Measurements from ENCODE around the gene LNPK. TPM values are rescaled to one million over a fixed set of nuclear protein-coding genes. Genes with fewer than 3 reads are reported as not detected.

The LNPK gene
- total RNA-seq, 1 donor, result 55.0 TPM

DNA sequence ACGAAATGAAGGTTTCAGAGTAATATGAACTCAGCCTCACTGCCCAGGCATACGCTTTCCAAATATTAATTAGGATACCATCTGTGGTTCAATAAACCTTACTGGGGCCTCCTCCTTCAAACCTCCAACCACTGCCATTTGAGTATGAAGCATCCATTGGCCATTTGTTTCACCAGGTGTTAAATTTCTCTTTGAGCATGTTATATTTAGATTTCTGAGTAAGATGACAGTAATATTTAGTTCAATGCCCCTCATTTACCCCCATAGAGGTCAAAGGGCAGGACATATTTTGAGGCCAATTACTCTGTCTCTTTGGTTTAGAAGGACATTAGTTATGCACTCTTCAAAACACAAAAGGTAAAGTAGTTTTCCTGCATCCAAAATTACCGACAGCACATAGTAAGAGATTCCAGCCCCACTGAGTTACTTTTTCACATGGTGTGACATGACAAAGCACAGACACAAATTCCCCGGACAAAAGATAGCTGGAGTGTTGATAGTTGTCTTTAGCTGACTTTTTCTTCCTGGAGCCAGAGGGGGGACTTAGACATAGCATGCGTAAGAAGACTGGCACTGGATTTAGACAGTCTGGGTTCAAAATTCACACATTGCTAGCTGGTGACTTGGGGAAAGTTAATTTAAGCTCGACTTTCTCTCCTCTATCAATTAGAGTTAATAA lies 33.1 kb upstream of the LNPK start:
- H2AFZ ChIP-seq (ENCODE audit: low read length), result no peak overlapping the region
- no peaks in the 10 kb centered on the region for H3K27me3 ChIP-seq (ENCODE audit: insufficient read depth, low read length)
- no peak overlapping the region for H3K27ac ChIP-seq (ENCODE audit: low read depth, low read length)
- TF ChIP-seq, protein P1, sequence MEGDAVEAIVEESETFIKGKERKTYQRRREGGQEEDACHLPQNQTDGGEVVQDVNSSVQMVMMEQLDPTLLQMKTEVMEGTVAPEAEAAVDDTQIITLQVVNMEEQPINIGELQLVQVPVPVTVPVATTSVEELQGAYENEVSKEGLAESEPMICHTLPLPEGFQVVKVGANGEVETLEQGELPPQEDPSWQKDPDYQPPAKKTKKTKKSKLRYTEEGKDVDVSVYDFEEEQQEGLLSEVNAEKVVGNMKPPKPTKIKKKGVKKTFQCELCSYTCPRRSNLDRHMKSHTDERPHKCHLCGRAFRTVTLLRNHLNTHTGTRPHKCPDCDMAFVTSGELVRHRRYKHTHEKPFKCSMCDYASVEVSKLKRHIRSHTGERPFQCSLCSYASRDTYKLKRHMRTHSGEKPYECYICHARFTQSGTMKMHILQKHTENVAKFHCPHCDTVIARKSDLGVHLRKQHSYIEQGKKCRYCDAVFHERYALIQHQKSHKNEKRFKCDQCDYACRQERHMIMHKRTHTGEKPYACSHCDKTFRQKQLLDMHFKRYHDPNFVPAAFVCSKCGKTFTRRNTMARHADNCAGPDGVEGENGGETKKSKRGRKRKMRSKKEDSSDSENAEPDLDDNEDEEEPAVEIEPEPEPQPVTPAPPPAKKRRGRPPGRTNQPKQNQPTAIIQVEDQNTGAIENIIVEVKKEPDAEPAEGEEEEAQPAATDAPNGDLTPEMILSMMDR (IDR thresholded peaks at IDR 0.05; ENCODE audit: extremely low read depth, low read depth, low read length), result no peak
- no peaks in the 10 kb centered on the region for H4K20me1 ChIP-seq (ENCODE audit: insufficient read depth, low read length)
- H3K9me3 ChIP-seq (ENCODE audit: low read depth, low read length), result no peaks in the 10 kb centered on the region
- H3K36me3 ChIP-seq (ENCODE audit: insufficient read depth, low read length), result no peaks in the 10 kb centered on the region
- H3K4me1 ChIP-seq (ENCODE audit: insufficient read depth, low read length), result no peaks in the 10 kb centered on the region
- no peak overlapping the region for H3K4me2 ChIP-seq (ENCODE audit: insufficient read depth, low read length)
- no peak overlapping the region for H3K4me3 ChIP-seq (ENCODE audit: insufficient read depth, low read length)
- H3K79me2 ChIP-seq (ENCODE audit: insufficient read depth, low read length), result no peaks in the 10 kb centered on the region
- DNase-seq (ENCODE audit: insufficient read length, low spot score, missing footprints), result no peak

DNA sequence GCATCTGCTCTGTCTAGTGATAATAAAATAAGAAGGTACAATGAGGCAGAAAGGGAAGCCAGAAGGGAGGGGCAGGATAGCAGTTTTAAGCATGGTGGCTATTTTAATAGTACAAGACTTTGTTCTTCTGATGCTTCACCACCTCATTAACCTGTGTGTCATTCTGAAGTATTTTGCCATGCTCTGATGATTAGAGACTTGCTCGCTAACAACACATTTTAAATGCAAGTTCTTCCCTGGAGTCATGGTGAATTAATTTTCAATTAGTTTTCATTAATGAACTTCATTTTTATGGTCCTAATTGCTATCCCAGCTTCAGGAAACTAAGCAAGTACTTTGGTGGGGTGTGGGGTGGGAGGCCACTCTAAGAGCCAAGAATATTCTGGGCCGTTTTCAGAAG lies 25.7 kb upstream of the LNPK start:
- no peaks in the 10 kb centered on the region for H3K27me3 ChIP-seq (ENCODE audit: insufficient read depth, low read length)
- H3K4me1 ChIP-seq (ENCODE audit: insufficient read depth, low read length), result no peaks in the 10 kb centered on the region
- TF ChIP-seq, protein P1 (IDR thresholded peaks at IDR 0.05; ENCODE audit: extremely low read depth, low read depth, low read length), result no peak
- no peak overlapping the region for H3K4me2 ChIP-seq (ENCODE audit: insufficient read depth, low read length)
- DNase-seq (ENCODE audit: insufficient read length, low spot score, missing footprints), result no peak
- no peaks in the 10 kb centered on the region for H3K9me3 ChIP-seq (ENCODE audit: low read depth, low read length)
- H2AFZ ChIP-seq (ENCODE audit: low read length), result no peak overlapping the region
- H3K4me3 ChIP-seq (ENCODE audit: insufficient read depth, low read length), result no peak overlapping the region
- no peaks in the 10 kb centered on the region for H3K79me2 ChIP-seq (ENCODE audit: insufficient read depth, low read length)
- no peak overlapping the region for H3K27ac ChIP-seq (ENCODE audit: low read depth, low read length)
- no peaks in the 10 kb centered on the region for H4K20me1 ChIP-seq (ENCODE audit: insufficient read depth, low read length)
- no peaks in the 10 kb centered on the region for H3K36me3 ChIP-seq (ENCODE audit: insufficient read depth, low read length)

DNA sequence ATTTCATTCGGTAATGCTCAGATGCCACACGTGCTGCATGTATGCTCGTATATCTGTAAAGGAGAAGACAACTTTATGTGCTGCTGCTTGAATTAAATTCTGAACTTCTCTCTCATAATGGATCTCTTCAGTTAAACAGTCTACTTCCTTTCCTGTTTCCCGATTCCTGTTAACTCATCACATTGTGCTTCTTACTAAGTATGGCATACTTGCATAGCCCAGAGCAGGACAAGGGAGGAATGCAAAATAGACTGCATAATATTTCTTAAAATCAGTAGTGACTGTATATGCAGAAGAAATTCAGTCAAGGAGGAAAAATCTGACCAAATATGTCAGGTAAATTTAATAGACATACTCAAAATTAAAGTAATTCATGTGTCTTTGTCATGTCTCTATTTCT lies 23.9 kb upstream of the LNPK start:
- no peaks in the 10 kb centered on the region for H3K9me3 ChIP-seq (ENCODE audit: low read depth, low read length)
- DNase-seq (ENCODE audit: insufficient read length, low spot score, missing footprints), result no peak
- no peaks in the 10 kb centered on the region for H3K36me3 ChIP-seq (ENCODE audit: insufficient read depth, low read length)
- no peak overlapping the region for H2AFZ ChIP-seq (ENCODE audit: low read length)
- H3K4me2 ChIP-seq (ENCODE audit: insufficient read depth, low read length), result no peak overlapping the region
- H3K4me3 ChIP-seq (ENCODE audit: insufficient read depth, low read length), result no peak overlapping the region
- no peaks in the 10 kb centered on the region for H3K4me1 ChIP-seq (ENCODE audit: insufficient read depth, low read length)
- TF ChIP-seq, protein P1 (IDR thresholded peaks at IDR 0.05; ENCODE audit: extremely low read depth, low read depth, low read length), result no peak
- H4K20me1 ChIP-seq (ENCODE audit: insufficient read depth, low read length), result no peaks in the 10 kb centered on the region
- no peaks in the 10 kb centered on the region for H3K27me3 ChIP-seq (ENCODE audit: insufficient read depth, low read length)
- no peak overlapping the region for H3K27ac ChIP-seq (ENCODE audit: low read depth, low read length)
- no peaks in the 10 kb centered on the region for H3K79me2 ChIP-seq (ENCODE audit: insufficient read depth, low read length)

DNA sequence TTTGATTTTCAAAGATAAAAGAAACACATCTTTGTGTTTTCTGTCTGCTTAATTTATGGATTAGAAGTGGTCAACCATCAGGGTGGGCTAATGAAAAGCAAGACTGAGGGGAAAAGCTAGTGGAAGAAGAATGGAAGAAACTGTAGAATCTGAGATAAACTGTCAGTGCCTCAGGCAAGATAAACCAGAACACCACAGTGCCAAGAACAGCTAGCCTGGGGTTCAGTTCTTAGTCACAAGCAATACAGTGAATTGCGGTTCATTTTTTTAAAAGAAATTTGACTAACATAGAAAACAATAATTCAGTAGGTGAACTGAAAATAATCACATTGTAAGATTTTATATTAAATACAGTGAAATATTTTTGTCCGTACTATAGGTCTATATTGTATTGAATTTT lies 22.0 kb upstream of the LNPK start:
- no peaks in the 10 kb centered on the region for H4K20me1 ChIP-seq (ENCODE audit: insufficient read depth, low read length)
- H2AFZ ChIP-seq (ENCODE audit: low read length), result no peak overlapping the region
- DNase-seq (ENCODE audit: insufficient read length, low spot score, missing footprints), result no peak
- no peaks in the 10 kb centered on the region for H3K9me3 ChIP-seq (ENCODE audit: low read depth, low read length)
- H3K79me2 ChIP-seq (ENCODE audit: insufficient read depth, low read length), result no peaks in the 10 kb centered on the region
- H3K4me1 ChIP-seq (ENCODE audit: insufficient read depth, low read length), result no peaks in the 10 kb centered on the region
- H3K36me3 ChIP-seq (ENCODE audit: insufficient read depth, low read length), result no peaks in the 10 kb centered on the region
- TF ChIP-seq, protein P1 (IDR thresholded peaks at IDR 0.05; ENCODE audit: extremely low read depth, low read depth, low read length), result no peak
- no peak overlapping the region for H3K4me2 ChIP-seq (ENCODE audit: insufficient read depth, low read length)
- no peak overlapping the region for H3K27ac ChIP-seq (ENCODE audit: low read depth, low read length)
- H3K4me3 ChIP-seq (ENCODE audit: insufficient read depth, low read length), result no peak overlapping the region
- H3K27me3 ChIP-seq (ENCODE audit: insufficient read depth, low read length), result no peaks in the 10 kb centered on the region
